Fibroblast of lung (primary cell): ENCODE measurements around the gene CCDC106. TPM values are rescaled to one million over a fixed set of nuclear protein-coding genes. Genes with fewer than 3 reads are reported as not detected.

Source experiments
- DNase-seq, 2 donors: peaks; one replicate each; pipeline versions ENCODE4 v3.0.0 to v3.0.0-alpha.2; 2010; ENCODE audit warnings: low read depth in 2 of 2
- H2AFZ ChIP-seq: 2 replicates; pipeline ENCODE4 v1.5.1; 2012; ENCODE audit warnings: low read length, control low read depth, inconsistent platforms
- H3K27ac ChIP-seq: 2 replicates; pipeline ENCODE4 v1.5.1; 2011; ENCODE audit warnings: low read length, control low read depth; ENCODE audit not compliant: insufficient read depth
- H3K27me3 ChIP-seq: 2 replicates; pipeline ENCODE4 v1.5.1; 2011; ENCODE audit warnings: mild to moderate bottlenecking, low read length; ENCODE audit not compliant: control insufficient read depth, insufficient read depth
- H3K36me3 ChIP-seq: 2 replicates; pipeline ENCODE4 v1.5.1; 2011; ENCODE audit warnings: low read length; ENCODE audit not compliant: control insufficient read depth, insufficient read depth
- H3K4me1 ChIP-seq: 2 replicates; pipeline ENCODE4 v1.5.1; 2011; ENCODE audit warnings: low read length; ENCODE audit not compliant: control insufficient read depth, insufficient read depth; ENCODE audit errors: extremely low read depth
- H3K4me2 ChIP-seq: 2 replicates; pipeline ENCODE4 v1.5.1; 2011; ENCODE audit warnings: low read length, control low read depth; ENCODE audit not compliant: insufficient read depth; ENCODE audit errors: extremely low read depth
- H3K4me3 ChIP-seq, 4 experiments: fragments of 200-600 bp in 1 of 4; sonication (generic) in 1 of 4; replicated peaks in 1 of 4; 2 replicates each; pipeline ENCODE4 v1.5.1; 2011 to 2016; ENCODE audit warnings: low read length in 4 of 4, low read depth in 3 of 4, mild to moderate bottlenecking in 3 of 4, control low read depth in 2 of 4, inconsistent platforms in 1 of 4, mixed read lengths in 1 of 4; ENCODE audit not compliant: insufficient read depth in 1 of 4; ENCODE audit errors: control extremely low read depth in 1 of 4
- H3K79me2 ChIP-seq: 2 replicates; pipeline ENCODE4 v1.5.1; 2012; ENCODE audit warnings: mild to moderate bottlenecking, low read length, inconsistent platforms; ENCODE audit not compliant: control insufficient read depth, insufficient read depth
- H3K9ac ChIP-seq: 2 replicates; pipeline ENCODE4 v1.5.1; 2011; ENCODE audit warnings: mild to moderate bottlenecking, low read length, control low read depth; ENCODE audit not compliant: insufficient read depth
- H3K9me3 ChIP-seq: 2 replicates; pipeline ENCODE4 v1.5.1; 2012; ENCODE audit warnings: low read depth, low read length; ENCODE audit not compliant: control insufficient read depth, insufficient read depth
- H4K20me1 ChIP-seq: 2 replicates; pipeline ENCODE4 v1.5.1; 2011; ENCODE audit warnings: low read length; ENCODE audit not compliant: control insufficient read depth, insufficient read depth; ENCODE audit errors: extremely low read depth
- CTCF ChIP-seq, 2 donors: IDR thresholded peaks in 1 of 2; conservative IDR thresholded peaks in 1 of 2; 1 replicate in 1 of 2; 2 replicates in 1 of 2; pipeline ENCODE4 v1.5.1; 2011 to 2012; ENCODE audit warnings: low read length in 2 of 2, control low read depth in 1 of 2, inconsistent platforms in 1 of 2, low read depth in 1 of 2, mild to moderate bottlenecking in 1 of 2
- EZH2 ChIP-seq: IDR thresholded peaks from 2 replicates; pipeline ENCODE4 v1.5.1; 2012; ENCODE audit warnings: low read length, control low read depth, mild to moderate bottlenecking; ENCODE audit errors: missing control alignments
- polyA plus RNA-seq, 2 donors: library from polyadenylated mRNA; depleted of rRNA in 1 of 2; stranded (reverse) in 1 of 2; unstranded in 1 of 2; fragments of >200 nt; gene quantifications; 2 replicates each; pipeline ENCODE4 v1.2.1, GENCODE V29; 2011 to 2012; ENCODE audit warnings: missing spikeins in 1 of 2
- total RNA-seq: library from RNA; depleted of rRNA; stranded (reverse); fragments of >200 nt; gene quantifications from 2 replicates; pipeline ENCODE4 v1.2.1, GENCODE V29; 2014

The CCDC106 gene
- total and polyA plus RNA-seq, 2 donors (not counting 1 experiment from before 2014, with no cell fraction given) = 4.5 to 10.2 TPM

DNA sequence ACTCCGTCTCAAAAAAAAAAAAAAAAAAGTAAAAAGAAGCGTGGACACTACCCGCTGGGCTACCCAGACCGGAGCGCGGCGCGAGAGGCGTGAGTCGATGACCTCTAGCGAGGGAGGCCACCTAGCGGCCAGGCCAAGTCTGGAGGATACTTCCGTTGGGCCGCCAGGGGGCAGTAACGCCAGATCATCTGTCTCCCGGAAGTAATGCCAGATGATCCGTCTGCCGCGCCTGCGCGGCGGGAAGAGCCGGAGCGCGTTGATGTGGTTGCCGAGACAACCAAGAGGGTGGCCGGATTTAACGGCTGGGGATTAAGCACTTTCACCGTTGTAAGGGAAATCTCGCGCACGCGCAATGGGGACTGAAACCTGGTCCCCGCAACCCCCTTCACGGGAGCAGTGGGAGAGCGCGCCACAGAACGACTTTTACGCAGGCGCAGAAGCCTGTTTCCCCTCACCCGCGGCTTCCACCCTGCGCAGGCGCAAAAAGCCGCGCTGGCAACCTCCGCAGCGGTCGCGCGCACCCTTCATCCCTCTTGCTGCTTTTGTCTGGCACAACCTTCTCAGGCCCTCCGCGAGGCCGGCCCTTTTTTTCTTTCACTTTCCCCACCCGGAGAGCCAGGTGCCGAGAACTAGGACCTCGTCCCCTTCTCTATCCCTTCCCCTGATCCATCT lies 5.8 kb downstream of the CCDC106 start:
- DNase-seq = peak; percentile 97 to 99

GRCh38 chr19:55654323-55654867 lies 6.4 kb downstream of the CCDC106 start:
- peak overlapping the region; percentile 100 for H3K27ac ChIP-seq
- peak overlapping the region; percentile 73 to 99 (median 90) for H3K4me3 ChIP-seq
- DNase-seq = peak; percentile 97 to 100
- H3K36me3 ChIP-seq = peaks cover 13% of the 10 kb centered on the region
- H2AFZ ChIP-seq = peak overlapping the region; percentile 98
- H3K27me3 ChIP-seq = no peaks in the 10 kb centered on the region
- TF ChIP-seq CTCF (conservative IDR thresholded peaks at IDR 0.05 in 1 of 2, IDR thresholded peaks at IDR 0.05 in 1 of 2; ENCODE audit: low read depth in 1 of 2, low read length in 2 of 2) = no peak
- TF ChIP-seq EZH2 = no peak
- H4K20me1 ChIP-seq = no peaks in the 10 kb centered on the region
- peaks cover 43% of the 10 kb centered on the region for H3K79me2 ChIP-seq
- peak overlapping the region; percentile 99 for H3K9ac ChIP-seq
- H3K9me3 ChIP-seq = no peaks in the 10 kb centered on the region
- peak overlapping the region; percentile 96 for H3K4me2 ChIP-seq
- peaks cover 14% of the 10 kb centered on the region for H3K4me1 ChIP-seq

More for the DNA sequence above, 5.8 kb downstream of the CCDC106 start:
- Histone ChIP-seq H3K9ac (peak overlapping the region; percentile 99), H3K9me3 (no peaks in the 10 kb centered on the region), H2AFZ (peak overlapping the region; percentile 71), H3K4me2 (peak overlapping the region; percentile 62), H3K27me3 (no peaks in the 10 kb centered on the region), H3K27ac (peak overlapping the region; percentile 100), H3K36me3 (peaks cover 11% of the 10 kb centered on the region), H3K4me1 (peaks cover 14% of the 10 kb centered on the region), H3K79me2 (peaks cover 37% of the 10 kb centered on the region), H3K4me3 (peak overlapping the region; percentile 73 to 99 (median 90)), H4K20me1 (no peaks in the 10 kb centered on the region)
- TF ChIP-seq CTCF (conservative IDR thresholded peaks at IDR 0.05 in 1 of 2, IDR thresholded peaks at IDR 0.05 in 1 of 2; ENCODE audit: low read depth in 1 of 2, low read length in 2 of 2) (peak; percentile 99), EZH2 (no peak)

GRCh38 chr19:55654868-55655647 lies 7.0 kb downstream of the CCDC106 start, which contains the start of gene U2AF2:
U2AF2 (plus strand) TSS chr19:55655035; CDS start chr19:55655105, 70 bp downstream.
- Histone ChIP-seq H2AFZ (peak within 1 kb of the TSS; percentile 98), H3K27me3 (no peaks in the 10 kb centered on the region), H3K4me3 (peak within 1 kb of the TSS; percentile 73 to 99 (median 94)), H3K9me3 (no peaks in the 10 kb centered on the region), H3K79me2 (peaks cover 50% of the 10 kb centered on the region), H3K4me1 (peaks cover 14% of the 10 kb centered on the region), H4K20me1 (no peaks in the 10 kb centered on the region), H3K4me2 (peak within 1 kb of the TSS; percentile 97), H3K9ac (peak within 1 kb of the TSS; percentile 100), H3K36me3 (peaks cover 13% of the 10 kb centered on the region), H3K27ac (peak within 1 kb of the TSS; percentile 100)
- peak; percentile 81 to 94 for DNase-seq
- TF ChIP-seq CTCF (conservative IDR thresholded peaks at IDR 0.05 in 1 of 2, IDR thresholded peaks at IDR 0.05 in 1 of 2; ENCODE audit: low read depth in 1 of 2, low read length in 2 of 2) = no peak
- TF ChIP-seq EZH2 = no peak
